Nucleus accumbens (tissue), 56 donors: ENCODE data around the gene PGLYRP2.
"Not testable (repeated sequence)": the region's sequence is repeated elsewhere in the genome, so short reads cannot be mapped to it uniquely, and the experiment has no call there.

Source experiments
- DNase-seq, 56 donors: peaks; one replicate each; lab custom pipeline; 2025; lab: John Stamatoyannopoulos, UW

Gene PGLYRP2, protein sequence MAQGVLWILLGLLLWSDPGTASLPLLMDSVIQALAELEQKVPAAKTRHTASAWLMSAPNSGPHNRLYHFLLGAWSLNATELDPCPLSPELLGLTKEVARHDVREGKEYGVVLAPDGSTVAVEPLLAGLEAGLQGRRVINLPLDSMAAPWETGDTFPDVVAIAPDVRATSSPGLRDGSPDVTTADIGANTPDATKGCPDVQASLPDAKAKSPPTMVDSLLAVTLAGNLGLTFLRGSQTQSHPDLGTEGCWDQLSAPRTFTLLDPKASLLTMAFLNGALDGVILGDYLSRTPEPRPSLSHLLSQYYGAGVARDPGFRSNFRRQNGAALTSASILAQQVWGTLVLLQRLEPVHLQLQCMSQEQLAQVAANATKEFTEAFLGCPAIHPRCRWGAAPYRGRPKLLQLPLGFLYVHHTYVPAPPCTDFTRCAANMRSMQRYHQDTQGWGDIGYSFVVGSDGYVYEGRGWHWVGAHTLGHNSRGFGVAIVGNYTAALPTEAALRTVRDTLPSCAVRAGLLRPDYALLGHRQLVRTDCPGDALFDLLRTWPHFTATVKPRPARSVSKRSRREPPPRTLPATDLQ

GRCh38 chr19:15479391-15480345, at the start of gene PGLYRP2:
PGLYRP2 (minus strand) TSS chr19:15479501; CDS start chr19:15479371, 130 bp downstream.
- peak in 3 of 56 donors; percentile 7 to 11 (median 9) for DNase-seq

DNA sequence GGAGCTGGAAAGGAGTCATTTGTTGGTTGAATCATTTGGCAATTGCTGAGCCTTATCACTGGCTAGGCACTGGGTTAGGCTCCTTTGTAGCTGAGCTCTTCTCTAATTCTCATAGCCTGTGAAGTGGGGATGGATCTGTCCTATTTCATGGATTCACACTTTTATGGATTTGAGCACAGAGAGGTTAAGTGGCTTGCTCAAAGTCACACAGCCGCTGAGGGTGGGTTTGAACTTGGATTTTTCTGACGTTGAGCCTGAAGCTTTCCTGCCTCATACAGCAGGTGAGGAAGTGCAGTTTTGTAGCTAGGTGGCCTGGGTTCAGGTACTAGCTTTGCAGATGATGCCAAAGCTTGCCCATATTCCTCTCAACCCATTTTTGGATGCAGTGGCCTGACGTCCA, 48.4 kb upstream of the PGLYRP2 start:
- no peak for DNase-seq

- DNase-seq, result no peak
These were observed 47.1 kb upstream of the PGLYRP2 start for GRCh38 chr19:15526408-15526807.

DNA sequence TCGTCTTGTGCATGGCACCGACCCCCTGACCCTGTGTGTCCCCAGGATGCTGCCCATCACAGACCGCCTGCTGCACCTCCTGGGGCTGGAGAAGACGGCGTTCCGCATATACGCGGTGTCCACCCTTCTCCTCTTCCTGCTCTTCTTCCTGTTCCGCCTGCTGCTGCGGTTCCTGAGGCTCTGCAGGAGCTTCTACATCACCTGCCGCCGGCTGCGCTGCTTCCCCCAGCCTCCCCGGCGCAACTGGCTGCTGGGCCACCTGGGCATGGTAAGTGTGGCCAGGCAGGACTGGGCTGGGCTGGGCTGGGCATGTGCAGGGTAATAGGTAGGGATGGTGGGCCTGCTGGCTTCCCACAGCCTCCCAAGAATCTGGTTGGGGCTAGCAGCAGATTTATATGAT, 46.0 kb upstream of the PGLYRP2 start:
- DNase-seq, result no peak

- DNase-seq, result no peak
These were observed 45.5 kb upstream of the PGLYRP2 start for GRCh38 chr19:15524781-15525180.

DNA sequence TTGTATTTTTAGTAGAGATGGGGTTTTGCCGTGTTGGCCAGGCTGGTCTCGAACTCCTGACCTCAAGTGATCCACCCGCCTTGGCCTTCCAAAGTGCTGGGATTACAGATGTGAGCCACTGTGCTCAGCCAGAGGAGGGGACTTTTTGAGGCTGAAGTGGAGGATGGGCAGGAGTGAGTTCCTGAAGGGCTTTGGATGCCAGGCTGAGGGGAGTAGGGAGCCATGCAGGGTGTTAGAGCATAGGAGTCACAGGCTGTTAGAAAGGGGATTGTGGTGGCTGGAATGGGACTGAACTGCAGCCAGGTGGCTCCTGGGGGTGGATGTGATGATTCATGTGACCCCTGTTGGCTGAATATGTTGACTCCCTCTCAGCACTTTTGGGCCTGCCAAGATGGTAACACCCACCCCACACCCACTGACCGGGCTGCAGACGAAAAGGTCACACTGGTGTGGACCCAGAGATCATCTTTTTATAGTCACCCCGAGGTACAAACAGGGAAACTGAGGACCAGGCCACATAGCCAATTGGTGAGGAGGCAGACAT, 40.2 kb upstream of the PGLYRP2 start:
- DNase-seq, result no peak

GRCh38 chr19:15517778-15518177, 38.5 kb upstream of the PGLYRP2 start:
- no peak for DNase-seq

DNA sequence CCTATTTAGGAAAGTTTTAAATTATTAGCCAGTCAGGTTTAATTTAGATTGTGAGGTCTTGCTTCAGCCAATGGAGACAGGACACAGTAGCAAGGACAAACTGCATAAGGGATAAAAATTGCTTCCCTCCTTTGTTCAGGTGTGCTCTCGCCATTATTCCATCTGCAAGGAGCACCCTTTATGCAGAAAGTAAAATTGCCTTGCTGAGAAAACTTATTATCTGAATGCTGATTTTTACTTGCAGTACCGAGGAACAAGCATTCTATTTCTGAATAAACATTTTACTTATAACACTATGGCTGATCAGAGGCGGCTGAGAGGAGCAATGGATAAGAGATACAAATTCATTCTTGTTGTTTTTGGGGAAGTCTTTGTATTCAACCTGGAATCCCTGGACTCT, 37.1 kb upstream of the PGLYRP2 start:
- DNase-seq, result no peak

GRCh38 chr19:15515227-15515625, 35.9 kb upstream of the PGLYRP2 start:
- DNase-seq, result not testable (repeated sequence)

DNA sequence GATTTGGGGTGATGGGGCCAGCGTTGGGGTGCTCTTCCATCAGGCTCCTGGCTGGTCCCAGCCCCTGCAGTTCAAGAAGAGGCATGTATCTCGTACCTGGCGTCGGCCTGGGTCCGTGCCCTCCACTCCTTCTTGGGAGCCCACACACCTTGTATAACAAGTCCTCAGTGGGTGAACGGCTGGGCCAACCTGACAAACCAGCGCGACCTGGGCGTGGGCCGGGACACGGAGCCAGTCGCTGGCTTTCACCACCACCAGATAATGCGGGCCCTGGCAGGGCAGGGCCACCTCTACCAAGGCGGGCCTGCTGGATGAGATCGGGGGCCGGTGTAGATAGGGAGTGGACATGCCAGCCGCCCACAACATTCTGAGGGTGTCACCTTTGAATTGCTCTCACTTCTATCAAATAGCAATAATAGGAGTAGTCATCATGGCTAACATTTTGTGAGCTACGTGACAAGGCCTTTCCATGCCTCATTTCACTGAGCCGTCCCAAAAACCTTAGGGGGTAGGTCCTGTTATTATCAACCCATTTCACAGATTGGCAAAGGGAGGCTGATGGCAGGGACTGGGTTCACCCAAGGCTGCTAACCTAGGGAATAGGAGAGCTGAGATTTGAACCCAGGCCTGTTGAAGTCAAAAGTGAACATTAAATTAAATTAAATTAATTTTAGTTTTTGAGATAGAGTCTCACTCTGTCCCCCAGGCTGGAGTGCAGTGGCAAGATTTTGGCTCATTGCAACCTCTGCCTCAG, 32.5 kb upstream of the PGLYRP2 start:
- DNase-seq, result no peak

DNA sequence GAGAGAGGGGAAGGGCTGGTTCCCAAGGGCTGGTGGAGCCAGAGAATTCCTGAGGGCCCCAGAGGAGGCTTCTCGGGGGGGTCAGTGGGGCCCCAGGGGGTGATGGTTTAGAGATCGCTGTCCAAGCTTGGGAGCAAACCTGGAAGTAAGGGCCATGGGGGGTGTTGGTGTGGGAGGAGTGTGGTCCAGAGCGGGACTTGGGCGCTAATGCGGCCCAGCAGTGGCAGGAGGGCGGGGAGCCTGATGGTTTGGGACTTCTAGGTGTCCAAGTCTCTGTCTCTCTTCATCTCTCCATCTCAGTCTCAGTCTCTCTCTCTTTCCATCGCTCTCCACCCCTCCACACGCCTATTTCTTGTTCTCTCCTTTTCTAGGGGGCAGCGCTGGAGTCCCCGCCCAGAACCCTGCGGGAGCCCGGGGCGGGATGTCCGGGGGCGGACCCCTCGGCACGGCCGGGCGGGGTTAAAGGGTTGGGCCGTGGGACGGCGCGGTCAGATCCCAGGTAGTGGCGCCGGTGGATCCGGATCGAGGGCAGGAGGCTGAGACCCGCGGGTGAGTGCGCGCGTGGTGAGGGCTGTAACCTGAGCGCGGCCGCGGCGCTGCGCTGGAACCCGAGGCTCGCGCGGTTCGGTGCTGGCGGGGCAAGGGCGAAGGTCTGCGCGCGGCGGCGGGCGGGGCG, 28.9 kb upstream of the PGLYRP2 start, which contains the start of gene CYP4F22:
TSS of gene CYP4F22 (plus strand) at position 491 of the 676 bp plus-strand sequence. CDS start 16,812 bp downstream, outside the sequence.
- peak in 1 of 56 donors; percentile 6 for DNase-seq

DNA sequence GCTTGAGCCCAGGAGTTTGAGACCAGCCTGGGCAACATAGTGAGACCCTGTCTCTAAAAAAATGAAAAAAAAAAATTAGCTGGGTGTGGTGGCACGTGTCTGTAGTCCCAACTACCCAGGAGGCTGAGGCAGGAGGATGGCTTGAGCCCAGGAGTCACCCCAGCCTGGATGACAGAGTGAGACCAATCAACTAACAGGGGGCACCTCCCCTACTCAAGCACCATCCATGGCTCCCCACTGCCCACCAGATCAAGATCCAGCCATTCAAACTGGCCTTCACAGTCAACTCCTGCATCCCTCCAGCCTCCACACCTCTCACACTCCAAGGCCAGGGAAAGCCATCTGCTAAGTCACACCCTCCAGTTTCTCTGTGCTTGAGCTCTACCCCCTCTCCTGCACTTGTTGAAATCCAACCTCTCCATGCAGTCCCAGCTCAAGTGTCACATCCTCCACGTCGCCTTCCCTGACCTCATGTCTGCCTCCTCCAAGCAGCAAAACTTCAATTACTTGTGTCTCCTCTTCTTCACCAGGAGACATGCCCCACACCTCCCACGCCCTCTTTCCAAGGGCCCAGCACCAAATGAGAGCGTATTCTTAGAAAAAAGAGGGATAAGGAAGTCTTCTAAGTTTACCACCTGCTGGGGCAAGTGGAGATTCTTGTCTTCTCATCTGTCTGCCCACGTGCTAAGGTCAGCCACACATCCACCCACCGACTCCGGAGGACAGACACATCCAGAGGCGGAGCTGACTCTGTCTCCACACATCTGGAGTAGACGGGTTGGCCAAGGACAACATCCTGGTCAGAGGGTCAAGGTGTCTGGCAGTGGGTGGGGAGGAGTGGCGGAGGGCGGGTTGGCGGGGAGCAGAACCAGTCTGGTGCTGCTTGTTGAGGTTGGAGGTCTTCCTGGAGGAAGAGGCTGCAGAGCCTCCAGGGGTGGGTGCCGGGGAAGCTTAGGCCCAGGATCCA, 28.1 kb upstream of the PGLYRP2 start:
- no peak for DNase-seq

GRCh38 chr19:15506074-15506571, 26.8 kb upstream of the PGLYRP2 start:
- DNase-seq, result no peak

GRCh38 chr19:15502264-15502663, 23.0 kb upstream of the PGLYRP2 start:
- no peak for DNase-seq

DNA sequence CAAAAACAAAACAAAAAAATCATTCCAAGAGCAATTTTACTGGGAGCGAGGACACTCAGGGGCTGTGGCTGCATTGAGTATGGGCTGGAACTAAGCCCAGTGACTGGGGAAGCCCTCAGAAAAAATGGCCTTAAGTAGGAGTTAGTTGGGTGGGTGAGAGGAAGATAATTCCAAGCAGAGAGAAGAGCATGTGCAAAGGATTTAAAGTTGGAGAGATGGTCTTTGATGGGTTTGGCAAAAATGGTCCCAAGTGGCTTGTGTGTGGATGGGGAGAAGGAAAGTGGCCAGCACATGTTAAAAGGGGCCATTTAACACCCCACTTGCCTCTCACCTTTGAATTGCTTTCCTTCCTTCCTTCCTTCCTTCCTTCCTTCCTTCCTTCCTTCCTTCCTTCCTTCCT, 22.3 kb upstream of the PGLYRP2 start:
- no peak for DNase-seq

DNA sequence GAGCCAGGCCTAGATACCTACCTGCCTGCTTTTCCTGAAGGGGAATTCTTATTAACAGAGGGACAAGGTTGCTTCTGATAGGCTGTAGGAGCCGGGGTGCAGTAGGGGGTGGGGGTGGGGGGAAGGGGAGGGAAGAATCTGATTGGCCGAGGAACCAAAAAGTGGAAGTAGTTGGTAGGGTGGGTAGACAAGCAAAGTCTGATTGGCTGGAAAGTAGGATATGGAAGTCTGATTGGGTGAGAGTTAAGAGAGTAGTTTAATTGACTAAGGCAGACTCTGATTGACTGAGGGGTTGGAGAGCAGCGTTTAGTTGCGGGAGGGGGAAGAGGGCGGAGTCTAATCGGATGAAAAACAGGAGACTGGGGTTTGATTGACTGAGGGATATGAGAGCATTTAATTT, 19.6 kb upstream of the PGLYRP2 start:
- DNase-seq, result peak in 3 of 56 donors; percentile 4 to 18 (median 11)

GRCh38 chr19:15498156-15498858, 19.0 kb upstream of the PGLYRP2 start:
- DNase-seq, result no peak
